Calu3 (cell line): ENCODE measurements around the gene WDR83. TPM values are rescaled to one million over a fixed set of nuclear protein-coding genes. Genes with fewer than 3 reads are reported as not detected.
A peak's percentile ranks its signal among the peaks of the same experiment; 100 is the strongest.
"Not testable (repeated sequence)": the region's sequence is repeated elsewhere in the genome, so short reads cannot be mapped to it uniquely, and the experiment has no call there.

ENCODE experiments used
- BruUV-seq: library from RNA; stranded (reverse); fragments of 400-500 nt; replicated peaks from 2 replicates; lab custom pipeline; 2021; lab: Mats Ljungman, UMichigan
- CTCF ChIA-PET: fragments of 300-600 bp; sonication (Branson Sonifier 250); formaldehyde crosslinking; loops from one replicate; lab custom pipeline; 2022; ENCODE audit warnings: antibody characterized with exemption; lab: Charles Lee
- DNase-seq: peaks from one replicate; pipeline ENCODE4 v3.0.0; 2022
- H3K27ac Mint-ChIP-seq: one replicate; pipeline ENCODE4 v1.8.0; 2022; ENCODE audit warnings: mixed read lengths; ENCODE audit not compliant: unreplicated experiment
- H3K27me3 Mint-ChIP-seq: one replicate; pipeline ENCODE4 v1.8.0; 2022; ENCODE audit warnings: mixed read lengths; ENCODE audit not compliant: unreplicated experiment
- H3K36me3 Mint-ChIP-seq: one replicate; pipeline ENCODE4 v1.8.0; 2022; ENCODE audit warnings: mild to moderate bottlenecking, moderate library complexity, mixed read lengths; ENCODE audit not compliant: insufficient read depth, unreplicated experiment
- H3K4me1 Mint-ChIP-seq: one replicate; pipeline ENCODE4 v1.8.0; 2022; ENCODE audit warnings: mild to moderate bottlenecking, low read depth, mixed read lengths; ENCODE audit not compliant: unreplicated experiment
- H3K4me3 Mint-ChIP-seq: one replicate; pipeline ENCODE4 v1.8.0; 2022; ENCODE audit warnings: mild to moderate bottlenecking, low read depth, moderate library complexity, mixed read lengths; ENCODE audit not compliant: unreplicated experiment
- H3K9me3 Mint-ChIP-seq: one replicate; pipeline ENCODE4 v1.8.0; 2022; ENCODE audit warnings: low read depth, mixed read lengths; ENCODE audit not compliant: unreplicated experiment
- intact Hi-C: fragments of 100-400 bp; cut with micrococcal nuclease; formaldehyde crosslinking; loops from one replicate; pipeline ENCODE4 v1.10.0; 2022; ENCODE audit not compliant: unreplicated experiment
- total RNA-seq: library from RNA; stranded (reverse); gene quantifications from 2 replicates; pipeline ENCODE4 v1.2.3, GENCODE V29; 2022
- TF ChIP-seq, protein P1 (sequence below): fragments of 200-600 bp; IDR thresholded peaks from one replicate; pipeline ENCODE4 v1.8.0; 2022; ENCODE audit warnings: antibody characterized with exemption; ENCODE audit not compliant: unreplicated experiment

Gene WDR83
- total RNA-seq, 1 experiment from 2014 or later = 10.1 TPM

DNA sequence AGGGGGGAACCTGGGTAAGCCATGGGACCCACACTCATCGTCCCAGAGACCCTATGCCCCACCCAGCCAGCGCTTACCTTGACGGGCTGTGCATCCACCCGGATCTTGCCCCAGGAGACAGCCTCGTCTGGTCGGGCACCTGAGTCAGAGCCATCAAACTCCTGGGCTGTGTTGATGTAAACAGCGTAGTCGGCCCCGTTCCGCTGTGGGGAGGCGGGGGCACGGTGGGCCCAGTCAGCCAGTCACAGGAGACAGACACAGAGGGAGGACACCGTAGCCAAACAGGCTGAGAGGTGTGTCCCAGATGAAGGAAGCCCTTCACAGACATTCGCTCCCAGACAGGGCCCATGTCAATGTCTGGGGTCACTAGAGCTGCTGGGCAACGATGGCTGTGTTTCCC is 9.3 kb downstream of the WDR83 start:
- no peak for DNase-seq
- Mint-ChIP-seq H3K27ac (no peak overlapping the region), H3K4me3 (no peak overlapping the region), H3K36me3 (peaks cover 47% of the 10 kb centered on the region), H3K4me1 (peaks cover 12% of the 10 kb centered on the region), H3K9me3 (no peaks in the 10 kb centered on the region), H3K27me3 (no peaks in the 10 kb centered on the region)
- intact Hi-C loops = no loop called here
- CTCF ChIA-PET = no interaction called here
- TF ChIP-seq, protein P1, sequence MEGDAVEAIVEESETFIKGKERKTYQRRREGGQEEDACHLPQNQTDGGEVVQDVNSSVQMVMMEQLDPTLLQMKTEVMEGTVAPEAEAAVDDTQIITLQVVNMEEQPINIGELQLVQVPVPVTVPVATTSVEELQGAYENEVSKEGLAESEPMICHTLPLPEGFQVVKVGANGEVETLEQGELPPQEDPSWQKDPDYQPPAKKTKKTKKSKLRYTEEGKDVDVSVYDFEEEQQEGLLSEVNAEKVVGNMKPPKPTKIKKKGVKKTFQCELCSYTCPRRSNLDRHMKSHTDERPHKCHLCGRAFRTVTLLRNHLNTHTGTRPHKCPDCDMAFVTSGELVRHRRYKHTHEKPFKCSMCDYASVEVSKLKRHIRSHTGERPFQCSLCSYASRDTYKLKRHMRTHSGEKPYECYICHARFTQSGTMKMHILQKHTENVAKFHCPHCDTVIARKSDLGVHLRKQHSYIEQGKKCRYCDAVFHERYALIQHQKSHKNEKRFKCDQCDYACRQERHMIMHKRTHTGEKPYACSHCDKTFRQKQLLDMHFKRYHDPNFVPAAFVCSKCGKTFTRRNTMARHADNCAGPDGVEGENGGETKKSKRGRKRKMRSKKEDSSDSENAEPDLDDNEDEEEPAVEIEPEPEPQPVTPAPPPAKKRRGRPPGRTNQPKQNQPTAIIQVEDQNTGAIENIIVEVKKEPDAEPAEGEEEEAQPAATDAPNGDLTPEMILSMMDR = no peak
- BruUV-seq = no TSS peak

DNA sequence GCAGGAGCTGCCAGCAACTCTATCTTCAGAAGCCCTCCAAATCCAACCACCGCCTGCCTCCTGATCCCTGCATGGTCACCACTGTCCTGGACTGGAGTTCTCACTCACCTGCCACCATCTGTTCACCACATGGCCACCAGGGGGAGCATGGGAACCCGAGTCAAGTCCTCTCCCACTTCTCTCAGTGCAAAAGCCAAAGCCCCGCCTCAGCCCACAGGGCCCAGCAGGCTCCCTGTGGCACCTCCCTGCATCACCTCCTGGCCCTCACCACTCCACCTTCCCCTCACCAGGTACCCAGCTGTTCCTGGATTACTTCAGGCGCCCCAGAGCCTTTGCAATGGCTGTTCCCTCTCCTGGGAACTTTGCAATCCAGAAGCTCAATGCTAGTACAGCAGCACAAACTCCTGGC is 9.8 kb downstream of the WDR83 start:
- H3K27me3 Mint-ChIP-seq = no peaks in the 10 kb centered on the region
- CTCF ChIA-PET = no interaction called here
- TF ChIP-seq, protein P1 = peak; percentile 62
- no peak overlapping the region for H3K4me3 Mint-ChIP-seq
- intact Hi-C loops = no loop called here
- peak; percentile 89 for DNase-seq
- H3K9me3 Mint-ChIP-seq = no peaks in the 10 kb centered on the region
- no peak overlapping the region for H3K27ac Mint-ChIP-seq
- peaks cover 16% of the 10 kb centered on the region for H3K4me1 Mint-ChIP-seq
- BruUV-seq = no TSS peak
- H3K36me3 Mint-ChIP-seq = peaks cover 51% of the 10 kb centered on the region

DNA sequence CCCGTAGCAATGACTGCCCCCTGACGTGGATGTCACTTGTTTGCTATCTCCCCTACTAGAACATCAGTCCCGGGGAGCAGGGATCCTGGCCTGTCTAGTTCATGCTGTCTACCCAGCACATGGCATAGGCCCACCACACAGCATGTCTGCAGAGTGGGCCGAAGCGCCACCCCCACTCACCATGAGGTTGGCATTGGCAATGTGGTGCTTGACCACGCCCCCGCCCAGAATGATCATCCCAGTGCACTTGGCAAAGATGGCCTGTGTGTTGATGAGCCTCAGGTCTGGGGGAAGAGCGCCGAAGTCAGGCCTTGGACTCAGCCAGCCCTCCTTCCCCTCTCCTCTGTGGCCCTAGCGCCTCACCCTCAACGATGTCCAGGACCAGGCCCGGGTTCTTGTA is 10.3 kb downstream of the WDR83 start:
- peaks cover 52% of the 10 kb centered on the region for H3K36me3 Mint-ChIP-seq
- TF ChIP-seq, protein P1 = no peak
- no peaks in the 10 kb centered on the region for H3K9me3 Mint-ChIP-seq
- H3K4me3 Mint-ChIP-seq = no peak overlapping the region
- no TSS peak for BruUV-seq
- H3K4me1 Mint-ChIP-seq = peaks cover 12% of the 10 kb centered on the region
- no peaks in the 10 kb centered on the region for H3K27me3 Mint-ChIP-seq
- H3K27ac Mint-ChIP-seq = no peak overlapping the region
- CTCF ChIA-PET = interaction anchor here (0.6 kb wide), 1 partner anchor 59 kb away, joined by 3 read pairs; no protein-coding TSS in a partner anchor
- DNase-seq = no peak
- intact Hi-C loops = no loop called here

DNA sequence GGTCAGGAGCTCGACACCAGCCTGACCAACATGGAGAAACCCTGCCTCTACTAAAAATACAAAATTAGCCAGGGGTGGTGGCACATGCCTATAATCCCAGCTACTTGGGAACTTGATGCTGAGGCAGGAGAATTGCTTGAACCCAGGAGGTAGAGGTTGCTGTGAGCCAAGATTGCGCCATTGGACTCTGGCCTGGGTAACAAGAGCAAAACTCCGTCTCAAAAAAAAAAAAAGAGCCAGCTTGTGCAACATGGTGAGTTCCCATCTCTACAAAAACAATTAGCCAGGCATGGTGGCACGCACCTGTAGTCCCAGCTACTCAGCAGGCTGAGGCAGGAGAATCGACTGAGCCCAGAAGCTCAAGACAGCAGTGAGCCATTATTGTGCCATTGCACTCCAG is 11.4 kb downstream of the WDR83 start:
- DNase-seq, H3K27ac Mint-ChIP-seq, H3K4me1 Mint-ChIP-seq, H3K9me3 Mint-ChIP-seq, H3K27me3 Mint-ChIP-seq, H3K4me3 Mint-ChIP-seq, intact Hi-C loops, BruUV-seq: not testable (repeated sequence)
- CTCF ChIA-PET = interaction anchor here (0.6 kb wide), 1 partner anchor 240 kb away, joined by 5 read pairs; no protein-coding TSS in a partner anchor
- H3K36me3 Mint-ChIP-seq = peaks cover 52% of the 10 kb centered on the region

DNA sequence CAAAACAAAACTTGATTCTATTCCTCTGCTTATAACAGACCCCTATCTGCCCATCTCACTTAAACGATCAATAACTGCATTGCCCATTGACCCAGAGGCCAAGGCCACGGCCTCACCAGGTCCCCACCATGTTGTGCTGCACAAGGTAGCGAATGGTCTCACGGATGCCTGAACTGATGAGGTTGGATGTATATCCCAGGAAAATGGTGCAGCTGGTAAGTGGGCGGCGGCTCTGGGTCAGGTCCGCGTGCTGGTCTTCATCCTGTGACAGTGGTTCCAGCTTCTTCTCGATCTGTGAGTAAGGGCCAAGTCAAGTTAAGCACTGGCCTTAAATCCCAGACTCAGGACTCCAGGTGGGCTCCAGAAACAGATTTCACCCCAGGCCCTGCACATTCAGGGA is 13.4 kb downstream of the WDR83 start:
- intact Hi-C loops = no loop called here
- TF ChIP-seq, protein P1 = no peak
- Mint-ChIP-seq H3K27ac (no peak overlapping the region), H3K27me3 (no peaks in the 10 kb centered on the region), H3K4me3 (no peak overlapping the region), H3K9me3 (no peaks in the 10 kb centered on the region), H3K36me3 (peaks cover 54% of the 10 kb centered on the region), H3K4me1 (peaks cover 8% of the 10 kb centered on the region)
- CTCF ChIA-PET = no interaction called here
- no TSS peak for BruUV-seq
- no peak for DNase-seq
